ENCODE data around the gene SLC13A5.
"Not testable (repeated sequence)": the region's sequence is repeated elsewhere in the genome, so short reads cannot be mapped to it uniquely, and the experiment has no call there.

The SLC13A5 gene

DNA sequence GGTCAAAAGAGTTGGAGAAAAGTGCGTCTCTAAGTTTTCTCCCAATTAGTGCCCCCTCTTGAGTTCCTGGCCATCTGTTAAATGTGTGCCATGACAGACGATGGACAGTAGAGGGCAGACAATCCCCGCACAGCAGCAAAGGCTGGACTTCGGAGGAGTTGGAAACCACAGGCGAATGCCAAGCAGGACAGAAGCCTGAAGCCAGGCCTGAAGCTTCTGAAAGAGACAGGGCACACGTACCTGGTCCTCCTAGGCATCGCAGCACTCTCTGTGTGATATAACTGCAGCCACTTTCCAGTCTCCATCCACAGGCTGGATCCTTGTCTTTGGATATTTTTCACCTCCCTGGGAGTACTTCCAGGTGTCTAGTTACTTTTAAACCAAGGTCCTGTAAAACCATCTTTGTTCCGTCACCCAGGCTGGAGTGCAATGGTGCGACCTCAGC lies 47.1 kb downstream of the SLC13A5 start:
- H3K4me3 ChIP-seq (ENCODE audit: control insufficient read depth, low read depth, low read length) = no peak overlapping the region
- TF ChIP-seq, protein P1, sequence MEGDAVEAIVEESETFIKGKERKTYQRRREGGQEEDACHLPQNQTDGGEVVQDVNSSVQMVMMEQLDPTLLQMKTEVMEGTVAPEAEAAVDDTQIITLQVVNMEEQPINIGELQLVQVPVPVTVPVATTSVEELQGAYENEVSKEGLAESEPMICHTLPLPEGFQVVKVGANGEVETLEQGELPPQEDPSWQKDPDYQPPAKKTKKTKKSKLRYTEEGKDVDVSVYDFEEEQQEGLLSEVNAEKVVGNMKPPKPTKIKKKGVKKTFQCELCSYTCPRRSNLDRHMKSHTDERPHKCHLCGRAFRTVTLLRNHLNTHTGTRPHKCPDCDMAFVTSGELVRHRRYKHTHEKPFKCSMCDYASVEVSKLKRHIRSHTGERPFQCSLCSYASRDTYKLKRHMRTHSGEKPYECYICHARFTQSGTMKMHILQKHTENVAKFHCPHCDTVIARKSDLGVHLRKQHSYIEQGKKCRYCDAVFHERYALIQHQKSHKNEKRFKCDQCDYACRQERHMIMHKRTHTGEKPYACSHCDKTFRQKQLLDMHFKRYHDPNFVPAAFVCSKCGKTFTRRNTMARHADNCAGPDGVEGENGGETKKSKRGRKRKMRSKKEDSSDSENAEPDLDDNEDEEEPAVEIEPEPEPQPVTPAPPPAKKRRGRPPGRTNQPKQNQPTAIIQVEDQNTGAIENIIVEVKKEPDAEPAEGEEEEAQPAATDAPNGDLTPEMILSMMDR (IDR thresholded peaks at IDR 0.05; ENCODE audit: control insufficient read depth, insufficient read depth, low read depth, low read length, missing control alignments) = peak; percentile 95
- peak; percentile 56 for DNase-seq (ENCODE audit: low read depth)

DNA sequence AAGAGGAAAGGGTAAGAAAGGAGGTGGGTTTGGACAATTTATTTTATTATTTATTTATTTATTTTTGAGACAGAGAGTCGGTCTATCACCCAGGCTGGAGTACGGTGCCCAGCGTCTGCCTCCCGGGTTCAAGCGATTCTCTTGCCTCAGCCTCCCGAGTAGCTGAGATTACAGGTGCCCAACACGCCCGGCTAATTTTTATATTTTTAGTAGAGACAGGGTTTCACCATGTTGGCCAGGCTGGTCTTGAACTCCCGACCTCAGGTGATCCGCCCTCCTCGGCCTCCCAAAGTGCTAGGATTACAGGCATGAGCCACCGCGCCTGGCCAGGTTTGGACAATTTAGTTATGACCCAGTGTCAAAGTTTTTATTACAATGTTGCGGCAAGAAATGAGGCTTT lies 50.0 kb downstream of the SLC13A5 start:
- not testable (repeated sequence) for H3K4me3 ChIP-seq (ENCODE audit: control insufficient read depth, low read depth, low read length); DNase-seq (ENCODE audit: low read depth)

DNA sequence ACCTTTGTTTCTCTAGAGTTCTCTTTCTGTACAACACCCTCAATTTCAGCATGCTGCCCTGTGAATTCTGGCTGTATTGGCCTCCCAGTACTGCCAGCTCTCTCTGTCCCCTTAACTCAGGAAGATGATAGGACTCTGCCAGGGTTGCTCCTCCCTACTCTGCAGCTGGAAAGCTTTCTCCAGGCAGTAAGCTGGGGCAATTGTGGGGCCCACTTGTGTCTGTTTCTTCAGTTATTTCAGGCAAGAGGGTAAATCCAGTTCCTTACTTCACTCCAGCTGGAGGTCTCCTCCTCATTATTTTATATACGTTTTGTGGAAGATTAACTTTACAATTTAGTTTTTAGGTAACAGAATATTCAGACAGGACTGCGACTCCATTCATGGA lies 51.7 kb downstream of the SLC13A5 start:
- H3K4me3 ChIP-seq (ENCODE audit: control insufficient read depth, low read depth, low read length) = no peak overlapping the region
- TF ChIP-seq, protein P1 (IDR thresholded peaks at IDR 0.05; ENCODE audit: control insufficient read depth, insufficient read depth, low read depth, low read length, missing control alignments) = no peak
- DNase-seq (ENCODE audit: low read depth) = no peak

- TF ChIP-seq, protein P1 (IDR thresholded peaks at IDR 0.05; ENCODE audit: control insufficient read depth, insufficient read depth, low read depth, low read length, missing control alignments) = no peak
- no peak for DNase-seq (ENCODE audit: low read depth)
- no peak overlapping the region for H3K4me3 ChIP-seq (ENCODE audit: control insufficient read depth, low read depth, low read length)
Observed at GRCh38 chr17:6660805-6661463, 52.2 kb downstream of the SLC13A5 start.

GRCh38 chr17:6660101-6660500 lies 53.1 kb downstream of the SLC13A5 start:
- DNase-seq (ENCODE audit: low read depth) = no peak
- no peak overlapping the region for H3K4me3 ChIP-seq (ENCODE audit: control insufficient read depth, low read depth, low read length)
- TF ChIP-seq, protein P1 (IDR thresholded peaks at IDR 0.05; ENCODE audit: control insufficient read depth, insufficient read depth, low read depth, low read length, missing control alignments) = no peak

GRCh38 chr17:6658411-6658810 lies 54.8 kb downstream of the SLC13A5 start:
- DNase-seq (ENCODE audit: low read depth); H3K4me3 ChIP-seq (ENCODE audit: control insufficient read depth, low read depth, low read length): not testable (repeated sequence)

DNA sequence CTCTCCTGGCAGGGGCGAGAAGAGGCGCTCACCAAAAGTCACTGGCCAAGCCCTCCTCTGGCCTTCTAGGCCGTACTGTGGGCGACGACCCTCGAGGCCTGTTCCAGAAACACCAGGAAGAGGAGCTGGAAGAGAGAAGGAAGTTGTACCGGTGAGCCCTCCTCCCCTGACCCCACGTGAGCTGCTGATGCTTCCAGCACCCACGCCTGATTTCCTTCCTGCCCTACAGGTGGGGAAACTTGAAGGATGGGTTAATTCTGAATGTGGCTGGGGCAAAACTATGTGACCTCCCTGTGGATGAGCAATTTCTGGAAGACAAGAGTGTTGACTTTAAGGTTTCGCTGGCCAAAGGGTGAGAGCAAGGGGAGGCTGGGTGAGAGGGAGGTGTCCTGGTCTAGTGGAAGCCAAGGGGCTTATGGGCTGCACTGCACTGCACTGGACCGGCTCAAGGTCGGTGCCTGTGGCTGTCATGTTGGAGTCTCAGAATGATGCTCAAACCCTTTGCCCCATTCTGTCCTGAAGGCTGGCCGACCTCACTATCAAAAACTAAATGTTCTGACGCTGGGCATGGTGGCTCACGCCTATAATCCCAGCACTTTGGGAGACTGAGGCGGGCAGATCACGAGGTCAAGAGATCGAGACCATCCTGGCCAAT lies 55.4 kb downstream of the SLC13A5 start:
- DNase-seq (ENCODE audit: low read depth) = no peak
- no peak overlapping the region for H3K4me3 ChIP-seq (ENCODE audit: control insufficient read depth, low read depth, low read length)
- TF ChIP-seq, protein P1 (IDR thresholded peaks at IDR 0.05; ENCODE audit: control insufficient read depth, insufficient read depth, low read depth, low read length, missing control alignments) = no peak

DNA sequence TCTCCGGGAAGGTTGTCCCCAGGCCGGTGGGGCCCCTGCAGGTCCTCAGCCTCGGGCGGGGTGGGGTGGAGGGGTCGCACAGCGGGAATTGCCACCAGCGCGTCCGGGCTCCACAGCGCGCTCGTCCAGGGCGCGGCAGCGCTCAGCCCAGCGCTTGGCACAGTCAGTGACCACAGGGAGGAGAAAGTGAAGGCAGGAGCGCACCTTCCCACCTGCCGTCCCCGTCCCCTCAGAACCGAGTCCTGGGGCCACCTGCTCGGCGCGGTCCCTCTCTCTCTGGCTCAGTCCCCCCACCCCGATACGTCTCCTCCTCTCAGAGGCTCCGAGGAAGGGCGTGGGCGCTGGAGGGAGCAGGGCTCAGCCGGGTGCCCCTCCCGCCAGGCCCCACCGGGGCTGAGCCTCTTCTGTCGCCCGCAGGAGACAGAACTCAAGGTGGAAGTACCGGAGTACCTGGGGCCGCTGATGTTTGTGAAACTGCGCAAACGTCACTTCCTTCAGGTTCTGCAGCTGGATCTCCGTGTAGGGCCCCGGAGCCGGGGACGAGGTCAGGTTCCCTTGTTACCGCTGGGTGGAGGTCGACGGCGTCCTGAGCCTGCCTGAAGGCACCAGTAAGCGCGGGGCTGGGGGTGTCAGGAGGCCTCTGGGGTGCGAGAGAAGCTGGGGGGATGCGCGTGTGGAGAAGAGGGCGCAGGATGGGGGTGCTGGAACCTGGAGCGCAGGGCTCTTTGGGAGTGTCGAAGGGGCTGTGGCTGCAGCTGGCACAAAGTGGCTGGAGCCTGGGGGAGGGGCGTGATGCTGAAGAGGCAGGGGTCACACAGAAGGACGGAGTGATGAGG lies 56.2 kb downstream of the SLC13A5 start:
- H3K4me3 ChIP-seq (ENCODE audit: control insufficient read depth, low read depth, low read length); DNase-seq (ENCODE audit: low read depth): not testable (repeated sequence)

- not testable (repeated sequence) for H3K4me3 ChIP-seq (ENCODE audit: control insufficient read depth, low read depth, low read length); DNase-seq (ENCODE audit: low read depth)
Observed at GRCh38 chr17:6655732-6656361, 57.3 kb downstream of the SLC13A5 start.
